Measurements from ENCODE around the gene ROR2. TPM values are rescaled to one million over a fixed set of nuclear protein-coding genes. Genes with fewer than 3 reads are reported as not detected.

The ROR2 gene
- total and polyA plus RNA-seq, 2 donors (not counting 3 experiments of a cell fraction or from before 2014, with no cell fraction given), result not detected

GRCh38 chr9:91927922-91928510, 22.0 kb downstream of the ROR2 start:
- Histone ChIP-seq H3K9me3 (replicated peaks; ENCODE audit: control insufficient read depth, insufficient read depth, low read length) (peaks cover 3% of the 10 kb centered on the region), H3K9ac (replicated peaks; ENCODE audit: extremely low read depth, insufficient read depth, low read length) (no peak overlapping the region), H3K27ac (ENCODE audit: insufficient read depth, low read depth, low read length) (no peak overlapping the region), H3K4me2 (ENCODE audit: insufficient read depth, low read length) (no peak overlapping the region), H3K4me3 (replicated peaks in 1 of 3; ENCODE audit: insufficient read depth in 1 of 3, low read depth in 1 of 3, low read length in 3 of 3) (no peak overlapping the region), H3K9me1 (replicated peaks; ENCODE audit: control insufficient read depth, extremely low read depth, insufficient read depth, low read length) (no peaks in the 10 kb centered on the region), H4K20me1 (replicated peaks; ENCODE audit: control insufficient read depth, extremely low read depth, insufficient read depth, low read length) (no peaks in the 10 kb centered on the region), H3K27me3 (ENCODE audit: control insufficient read depth in 2 of 2, insufficient read depth in 2 of 2, low read length in 2 of 2) (no peaks in the 10 kb centered on the region), H3K36me3 (ENCODE audit: control insufficient read depth in 2 of 2, extremely low read depth in 1 of 2, insufficient read depth in 2 of 2, low read length in 2 of 2) (no peaks in the 10 kb centered on the region), H2AFZ (ENCODE audit: low read depth, low read length) (no peak overlapping the region), H3K79me2 (ENCODE audit: control insufficient read depth, insufficient read depth, low read length) (no peaks in the 10 kb centered on the region), H3K4me1 (ENCODE audit: control insufficient read depth, extremely low read depth, insufficient read depth, low read length) (no peaks in the 10 kb centered on the region)
- dilution Hi-C loops (cut with MboI; ENCODE audit: extremely low pct_ligation_motif_present, low sequenced_read_pairs), result no loop called here
- TF ChIP-seq JUN (IDR thresholded peaks at IDR 0.05; ENCODE audit: borderline replicate concordance, insufficient read depth, insufficient read length, low read depth) (no peak), CTCF (IDR thresholded peaks at IDR 0.05; ENCODE audit: extremely low read depth in 1 of 2, insufficient read depth in 1 of 2, low read depth in 1 of 2, low read length in 2 of 2) (no peak), FOS (IDR thresholded peaks at IDR 0.05; ENCODE audit: borderline replicate concordance, insufficient read depth, low read length) (no peak), POLR2A (IDR thresholded peaks at IDR 0.05; ENCODE audit: low read depth, low read length) (no peak)
- TF ChIP-seq, protein P1, sequence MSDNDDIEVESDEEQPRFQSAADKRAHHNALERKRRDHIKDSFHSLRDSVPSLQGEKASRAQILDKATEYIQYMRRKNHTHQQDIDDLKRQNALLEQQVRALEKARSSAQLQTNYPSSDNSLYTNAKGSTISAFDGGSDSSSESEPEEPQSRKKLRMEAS (IDR thresholded peaks at IDR 0.05; ENCODE audit: insufficient read depth, insufficient read length), result no peak
- ChIA-PET CTCF (no interaction called here), POLR2A (no interaction called here)
- FAIRE-seq (no peak), DNase-seq (ENCODE audit: low read depth, low spot score) (no peak)
- no TSS peak for BruUV-seq (replicated peaks)
- intact Hi-C loops (cut with micrococcal nuclease), result no loop called here

- Histone ChIP-seq H3K9me3 (replicated peaks; ENCODE audit: control insufficient read depth, insufficient read depth, low read length) (no peaks in the 10 kb centered on the region), H3K9ac (replicated peaks; ENCODE audit: extremely low read depth, insufficient read depth, low read length) (no peak overlapping the region), H3K79me2 (ENCODE audit: control insufficient read depth, insufficient read depth, low read length) (no peaks in the 10 kb centered on the region), H3K4me2 (ENCODE audit: insufficient read depth, low read length) (no peak overlapping the region), H3K4me1 (ENCODE audit: control insufficient read depth, extremely low read depth, insufficient read depth, low read length) (no peaks in the 10 kb centered on the region), H4K20me1 (replicated peaks; ENCODE audit: control insufficient read depth, extremely low read depth, insufficient read depth, low read length) (no peaks in the 10 kb centered on the region), H3K27ac (ENCODE audit: insufficient read depth, low read depth, low read length) (no peak overlapping the region), H3K9me1 (replicated peaks; ENCODE audit: control insufficient read depth, extremely low read depth, insufficient read depth, low read length) (no peaks in the 10 kb centered on the region), H3K36me3 (ENCODE audit: control insufficient read depth in 2 of 2, extremely low read depth in 1 of 2, insufficient read depth in 2 of 2, low read length in 2 of 2) (no peaks in the 10 kb centered on the region), H2AFZ (ENCODE audit: low read depth, low read length) (no peak overlapping the region), H3K27me3 (ENCODE audit: control insufficient read depth in 2 of 2, insufficient read depth in 2 of 2, low read length in 2 of 2) (no peaks in the 10 kb centered on the region), H3K4me3 (replicated peaks in 1 of 3; ENCODE audit: insufficient read depth in 1 of 3, low read depth in 1 of 3, low read length in 3 of 3) (no peak overlapping the region)
- CTCF ChIA-PET, result no interaction called here
- dilution Hi-C loops (cut with MboI; ENCODE audit: extremely low pct_ligation_motif_present, low sequenced_read_pairs) (no loop called here), intact Hi-C loops (cut with micrococcal nuclease) (no loop called here)
- BruUV-seq (replicated peaks), result no TSS peak
- TF ChIP-seq EZH2 (IDR thresholded peaks at IDR 0.05; ENCODE audit: borderline replicate concordance, low read depth, low read length, severe bottlenecking) (no peak), CTCF (IDR thresholded peaks at IDR 0.05; ENCODE audit: extremely low read depth in 1 of 2, insufficient read depth in 1 of 2, low read depth in 1 of 2, low read length in 2 of 2) (no peak)
- POLR2A ChIA-PET, result no interaction called here
- FAIRE-seq (no peak), DNase-seq (ENCODE audit: low read depth, low spot score) (no peak)
Observed at GRCh38 chr9:91924090-91924489, 25.9 kb downstream of the ROR2 start.

All from endothelial cell of umbilical vein (primary cell).